ENCODE results near the gene SYK. TPM values are rescaled to one million over a fixed set of nuclear protein-coding genes. Genes with fewer than 3 reads are reported as not detected.

Gene SYK
- total RNA-seq, 1 experiment from 2014 or later, result 5.3 TPM

DNA sequence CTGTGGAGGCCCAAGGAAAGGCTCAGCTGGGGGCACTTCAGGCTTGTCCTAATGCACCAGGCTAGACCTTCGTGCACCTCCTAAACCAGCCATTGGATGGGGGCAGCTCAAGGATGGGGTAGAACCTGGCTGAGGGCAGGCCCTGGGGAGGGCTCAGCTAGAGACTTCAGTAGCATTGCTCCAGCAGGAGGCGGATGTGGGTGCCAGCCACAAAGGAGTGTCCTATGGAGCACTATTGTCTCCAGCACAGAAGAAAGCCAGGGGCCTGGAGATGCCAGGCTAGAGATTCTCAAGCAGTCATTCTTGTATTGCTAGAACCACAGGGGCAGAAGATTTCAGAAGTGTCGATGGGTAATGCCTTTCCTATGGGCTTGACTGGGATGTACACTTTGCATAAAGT, 131.8 kb downstream of the SYK start:
- Mint-ChIP-seq H3K36me3 (ENCODE audit: insufficient read depth, unreplicated experiment) (no peaks in the 10 kb centered on the region), H3K27ac (ENCODE audit: unreplicated experiment) (no peak overlapping the region), H3K9me3 (ENCODE audit: unreplicated experiment) (no peaks in the 10 kb centered on the region), H3K4me3 (ENCODE audit: unreplicated experiment) (no peak overlapping the region), H3K4me1 (ENCODE audit: low read depth, unreplicated experiment) (no peaks in the 10 kb centered on the region), H3K27me3 (ENCODE audit: insufficient read depth, unreplicated experiment) (no peaks in the 10 kb centered on the region)
- Histone ChIP-seq H3K4me1 (no peaks in the 10 kb centered on the region), H3K4me3 (ENCODE audit: low read depth, low read length) (no peak overlapping the region), H3K9me3 (no peaks in the 10 kb centered on the region), H3K36me3 (ENCODE audit: control insufficient read depth, insufficient read depth, low read length) (no peaks in the 10 kb centered on the region), H3K27me3 (replicated peaks; ENCODE audit: control insufficient read depth, insufficient read depth, low read length) (no peaks in the 10 kb centered on the region)
- TF ChIP-seq, protein P1, sequence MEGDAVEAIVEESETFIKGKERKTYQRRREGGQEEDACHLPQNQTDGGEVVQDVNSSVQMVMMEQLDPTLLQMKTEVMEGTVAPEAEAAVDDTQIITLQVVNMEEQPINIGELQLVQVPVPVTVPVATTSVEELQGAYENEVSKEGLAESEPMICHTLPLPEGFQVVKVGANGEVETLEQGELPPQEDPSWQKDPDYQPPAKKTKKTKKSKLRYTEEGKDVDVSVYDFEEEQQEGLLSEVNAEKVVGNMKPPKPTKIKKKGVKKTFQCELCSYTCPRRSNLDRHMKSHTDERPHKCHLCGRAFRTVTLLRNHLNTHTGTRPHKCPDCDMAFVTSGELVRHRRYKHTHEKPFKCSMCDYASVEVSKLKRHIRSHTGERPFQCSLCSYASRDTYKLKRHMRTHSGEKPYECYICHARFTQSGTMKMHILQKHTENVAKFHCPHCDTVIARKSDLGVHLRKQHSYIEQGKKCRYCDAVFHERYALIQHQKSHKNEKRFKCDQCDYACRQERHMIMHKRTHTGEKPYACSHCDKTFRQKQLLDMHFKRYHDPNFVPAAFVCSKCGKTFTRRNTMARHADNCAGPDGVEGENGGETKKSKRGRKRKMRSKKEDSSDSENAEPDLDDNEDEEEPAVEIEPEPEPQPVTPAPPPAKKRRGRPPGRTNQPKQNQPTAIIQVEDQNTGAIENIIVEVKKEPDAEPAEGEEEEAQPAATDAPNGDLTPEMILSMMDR (IDR thresholded peaks at IDR 0.05; ENCODE audit: insufficient read depth in 1 of 2, low read depth in 1 of 2, low read length in 1 of 2, severe bottlenecking in 1 of 2, unreplicated experiment in 1 of 2), result no peak
- DNase-seq, result no peak
- POLR2A ChIA-PET, result no interaction called here
- BruUV-seq (replicated peaks), result no TSS peak
- CTCF ChIA-PET, result no interaction called here
- intact Hi-C loops (cut with micrococcal nuclease; ENCODE audit: unreplicated experiment), result no loop called here

- no peaks in the 10 kb centered on the region for H3K4me1 Mint-ChIP-seq (ENCODE audit: low read depth, unreplicated experiment)
- no peaks in the 10 kb centered on the region for H3K36me3 Mint-ChIP-seq (ENCODE audit: insufficient read depth, unreplicated experiment)
- Histone ChIP-seq H3K4me3 (ENCODE audit: low read depth, low read length) (no peak overlapping the region), H3K36me3 (ENCODE audit: control insufficient read depth, insufficient read depth, low read length) (no peaks in the 10 kb centered on the region), H3K27me3 (replicated peaks; ENCODE audit: control insufficient read depth, insufficient read depth, low read length) (no peaks in the 10 kb centered on the region), H3K4me1 (no peaks in the 10 kb centered on the region), H3K9me3 (no peaks in the 10 kb centered on the region)
- POLR2A ChIA-PET, result no interaction called here
- no peak overlapping the region for H3K4me3 Mint-ChIP-seq (ENCODE audit: unreplicated experiment)
- H3K27ac Mint-ChIP-seq (ENCODE audit: unreplicated experiment), result no peak overlapping the region
- CTCF ChIA-PET, result no interaction called here
- TF ChIP-seq, protein P1 (IDR thresholded peaks at IDR 0.05; ENCODE audit: insufficient read depth in 1 of 2, low read depth in 1 of 2, low read length in 1 of 2, severe bottlenecking in 1 of 2, unreplicated experiment in 1 of 2), result no peak
- no peaks in the 10 kb centered on the region for H3K9me3 Mint-ChIP-seq (ENCODE audit: unreplicated experiment)
- DNase-seq, result no peak
- H3K27me3 Mint-ChIP-seq (ENCODE audit: insufficient read depth, unreplicated experiment), result no peaks in the 10 kb centered on the region
- intact Hi-C loops (cut with micrococcal nuclease; ENCODE audit: unreplicated experiment), result no loop called here
- BruUV-seq (replicated peaks), result no TSS peak
These were observed 137.7 kb downstream of the SYK start for GRCh38 chr9:90939351-90939750.

- Mint-ChIP-seq H3K36me3 (ENCODE audit: insufficient read depth, unreplicated experiment) (no peaks in the 10 kb centered on the region), H3K4me1 (ENCODE audit: low read depth, unreplicated experiment) (no peaks in the 10 kb centered on the region), H3K27me3 (ENCODE audit: insufficient read depth, unreplicated experiment) (no peaks in the 10 kb centered on the region), H3K4me3 (ENCODE audit: unreplicated experiment) (no peak overlapping the region), H3K27ac (ENCODE audit: unreplicated experiment) (no peak overlapping the region), H3K9me3 (ENCODE audit: unreplicated experiment) (no peaks in the 10 kb centered on the region)
- H3K27me3 ChIP-seq (replicated peaks; ENCODE audit: control insufficient read depth, insufficient read depth, low read length), result no peaks in the 10 kb centered on the region
- no peak for DNase-seq
- ChIA-PET POLR2A (no interaction called here), CTCF (no interaction called here)
- no peaks in the 10 kb centered on the region for H3K9me3 ChIP-seq
- no peaks in the 10 kb centered on the region for H3K4me1 ChIP-seq
- TF ChIP-seq, protein P1 (IDR thresholded peaks at IDR 0.05; ENCODE audit: insufficient read depth in 1 of 2, low read depth in 1 of 2, low read length in 1 of 2, severe bottlenecking in 1 of 2, unreplicated experiment in 1 of 2), result no peak
- H3K36me3 ChIP-seq (ENCODE audit: control insufficient read depth, insufficient read depth, low read length), result no peaks in the 10 kb centered on the region
- H3K4me3 ChIP-seq (ENCODE audit: low read depth, low read length), result no peak overlapping the region
- intact Hi-C loops (cut with micrococcal nuclease; ENCODE audit: unreplicated experiment), result no loop called here
- BruUV-seq (replicated peaks), result no TSS peak
These were observed 138.7 kb downstream of the SYK start for GRCh38 chr9:90940280-90940679.

All from Caco-2 (cell line).